Psoas muscle (tissue), 8 donors: ENCODE measurements around the gene DEFB125. TPM values are rescaled to one million over a fixed set of nuclear protein-coding genes. Genes with fewer than 3 reads are reported as not detected.

Source experiments
- ATAC-seq, 4 donors: fragments of 200-7000 bp; cut with Tn5 transposase; one replicate each; pipeline ENCODE4 v1.9.1; 2020; ENCODE audit warnings: moderate library complexity in 3 of 4, mild to moderate bottlenecking in 2 of 4
- DNase-seq, 2 donors: peaks; one replicate each; pipeline ENCODE4 v3.0.0-alpha.2; 2020
- H3K27ac ChIP-seq: fragments of 200-600 bp; one replicate; pipeline ENCODE4 v1.8.0; 2022
- H3K27me3 ChIP-seq, 3 donors: fragments of 200-600 bp in 1 of 3; one replicate each; pipeline versions ENCODE4 v1.6.1 to v1.8.0; 2013 to 2022; ENCODE audit warnings: low read length in 2 of 3, mild to moderate bottlenecking in 2 of 3, moderate library complexity in 1 of 3; ENCODE audit not compliant: insufficient read depth in 3 of 3
- H3K36me3 ChIP-seq, 2 donors: fragments of 200-600 bp in 1 of 2; one replicate each; pipeline versions ENCODE4 v1.6.1 to v1.8.0; 2013 to 2022; ENCODE audit warnings: low read depth in 1 of 2, mild to moderate bottlenecking in 1 of 2, moderate library complexity in 1 of 2; ENCODE audit not compliant: insufficient read depth in 1 of 2
- H3K4me1 ChIP-seq: fragments of 200-600 bp; one replicate; pipeline ENCODE4 v1.8.0; 2022
- H3K4me3 ChIP-seq: fragments of 200-600 bp; one replicate; pipeline ENCODE4 v1.8.0; 2022; ENCODE audit warnings: mild to moderate bottlenecking
- H3K9me3 ChIP-seq: fragments of 200-600 bp; one replicate; pipeline ENCODE4 v1.8.0; 2022
- WGBS, 3 donors: extraction: QIAGEN DNeasy Blood & Tissue Kit; methylation state at CpG; one replicate each; pipeline versions ENCODE4 v1.1.6 to v1.1.7; 2013; 5-methylcytosine and 5-hydroxymethylcytosine counted together
- intact Hi-C, 2 donors: fragments of 100-400 bp; cut with DNase I; formaldehyde crosslinking; loops; one replicate each; pipeline versions ENCODE4 v1.11.0 to v1.14.2; 2022
- long read RNA-seq, 2 donors: library from polyadenylated mRNA; unstranded; transcript quantifications; one replicate each; pipeline ENCODE4 v2.0.0, GENCODE V29; 2021
- polyA plus RNA-seq, 3 donors: library from polyadenylated mRNA; stranded (reverse); fragments of 200-250 nt; gene quantifications; one replicate each; pipeline ENCODE4 v1.2.3, GENCODE V29; 2013
- total RNA-seq, 4 donors: library from RNA; stranded (reverse); fragmentation: NEBNext Ultra II Directional in 2 of 4; extraction: Animal tissue kit (Norgen Biotek cat#: 25700) in 2 of 4; gene quantifications; one replicate each; pipeline versions ENCODE4 v1.2.1 to v1.2.4, GENCODE V29; 2021 to 2023
- TF ChIP-seq, protein P1 (sequence below): fragments of 200-600 bp; IDR thresholded peaks from one replicate; pipeline ENCODE4 v1.8.0; 2022; ENCODE audit warnings: antibody characterized with exemption
- donor health status: healthy with polysubstance abuse.
- donor health status: DM: no; HTN: no; CAD: no; lungs with moderate emphysema.
- donor health status: Bipolar disorder and iron deficiency.
- donor health status: healthy.
- donor health status: DM: yes; HTN: yes; CAD: no.
- donor health status: DM: no; HTN: no; CAD: no.
- donor health status: DM: no; HTN: no; CAD: no.
- donor health status: DM: yes; HTN: yes; CAD: no.

DEFB125 gene, protein sequence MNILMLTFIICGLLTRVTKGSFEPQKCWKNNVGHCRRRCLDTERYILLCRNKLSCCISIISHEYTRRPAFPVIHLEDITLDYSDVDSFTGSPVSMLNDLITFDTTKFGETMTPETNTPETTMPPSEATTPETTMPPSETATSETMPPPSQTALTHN
- total RNA-seq (not detected), polyA plus RNA-seq (not detected)
- long read RNA-seq, donor 1, result 0 reads
- long read RNA-seq, donor 2, result 0 reads

DNA sequence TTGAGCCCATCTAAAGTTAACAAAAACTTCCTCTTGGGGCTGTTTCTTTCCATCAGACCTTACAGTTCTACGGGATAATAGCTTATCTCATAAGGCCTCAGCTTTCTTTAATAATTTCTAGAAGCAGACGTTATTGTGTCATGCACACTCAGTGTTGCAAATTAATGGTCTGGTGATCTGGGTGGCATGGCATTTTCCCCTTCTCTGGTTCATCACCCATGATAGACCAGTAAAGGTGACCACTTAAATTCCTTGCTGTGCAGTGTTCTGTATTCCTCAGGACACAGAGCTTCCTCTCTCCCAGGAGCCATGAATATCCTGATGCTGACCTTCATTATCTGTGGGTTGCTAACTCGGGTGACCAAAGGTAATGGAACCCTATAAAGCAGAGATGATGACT is at the start of gene DEFB125:
Gene DEFB125 (plus strand): TSS at position 272 of the 400 bp plus-strand sequence. CDS start 38 bp downstream, at position 310.
- intact Hi-C loops, result no loop called here
- H3K4me1 ChIP-seq, result no peaks in the 10 kb centered on the region
- no peak within 1 kb of the TSS for H3K4me3 ChIP-seq
- H3K27ac ChIP-seq, result no peak within 1 kb of the TSS
- H3K36me3 ChIP-seq, result no peaks in the 10 kb centered on the region
- no peak for ATAC-seq
- no peaks in the 10 kb centered on the region for H3K9me3 ChIP-seq
- 56 to 63% (median 60%) methylated on average over 3 of the region's 3 CpGs for WGBS, 3 donors
- TF ChIP-seq, protein P1, sequence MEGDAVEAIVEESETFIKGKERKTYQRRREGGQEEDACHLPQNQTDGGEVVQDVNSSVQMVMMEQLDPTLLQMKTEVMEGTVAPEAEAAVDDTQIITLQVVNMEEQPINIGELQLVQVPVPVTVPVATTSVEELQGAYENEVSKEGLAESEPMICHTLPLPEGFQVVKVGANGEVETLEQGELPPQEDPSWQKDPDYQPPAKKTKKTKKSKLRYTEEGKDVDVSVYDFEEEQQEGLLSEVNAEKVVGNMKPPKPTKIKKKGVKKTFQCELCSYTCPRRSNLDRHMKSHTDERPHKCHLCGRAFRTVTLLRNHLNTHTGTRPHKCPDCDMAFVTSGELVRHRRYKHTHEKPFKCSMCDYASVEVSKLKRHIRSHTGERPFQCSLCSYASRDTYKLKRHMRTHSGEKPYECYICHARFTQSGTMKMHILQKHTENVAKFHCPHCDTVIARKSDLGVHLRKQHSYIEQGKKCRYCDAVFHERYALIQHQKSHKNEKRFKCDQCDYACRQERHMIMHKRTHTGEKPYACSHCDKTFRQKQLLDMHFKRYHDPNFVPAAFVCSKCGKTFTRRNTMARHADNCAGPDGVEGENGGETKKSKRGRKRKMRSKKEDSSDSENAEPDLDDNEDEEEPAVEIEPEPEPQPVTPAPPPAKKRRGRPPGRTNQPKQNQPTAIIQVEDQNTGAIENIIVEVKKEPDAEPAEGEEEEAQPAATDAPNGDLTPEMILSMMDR, result no peak
- no peak for DNase-seq
- H3K27me3 ChIP-seq, result peaks cover 0 to 17% (median 0%) of the 10 kb centered on the region in 3 donors

DNA sequence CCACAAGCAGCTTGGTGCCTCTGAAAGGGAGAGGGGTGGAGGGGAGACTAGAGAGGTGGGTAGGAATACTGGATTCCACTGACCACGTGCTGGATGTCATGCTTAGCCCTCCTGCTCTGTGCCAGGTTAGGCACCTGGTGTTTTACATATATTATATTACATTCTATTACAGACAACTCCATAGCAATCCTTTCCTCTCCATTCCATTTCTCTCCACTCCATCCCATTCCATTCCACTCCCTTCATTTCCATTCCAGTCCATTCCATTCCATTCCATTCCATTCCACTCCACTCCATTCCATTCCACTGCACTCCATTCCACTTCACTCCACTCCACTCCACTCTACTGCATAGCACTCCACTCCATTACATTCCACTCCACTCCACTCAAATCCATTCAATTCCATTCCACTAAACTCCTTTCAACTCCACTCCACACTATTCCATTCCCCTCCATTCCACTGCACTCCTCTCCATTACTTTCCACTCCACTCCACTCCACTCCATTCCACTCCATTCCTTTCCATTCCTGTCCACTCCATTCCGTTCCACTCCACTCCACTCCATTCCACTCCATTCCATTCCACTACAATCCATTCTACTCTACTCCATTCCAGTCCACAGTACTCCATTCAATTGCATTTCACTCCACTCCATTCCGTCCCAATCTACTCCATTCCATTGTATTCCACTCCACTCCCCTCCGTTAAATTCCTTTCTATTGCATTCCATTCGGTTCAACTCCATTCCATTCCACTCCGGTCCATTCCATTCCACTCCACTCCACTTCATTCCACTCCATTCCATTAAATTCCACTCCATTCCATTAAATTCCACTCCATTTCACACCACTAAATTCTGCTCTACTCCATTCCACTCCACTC is 27.2 kb upstream of the DEFB125 start:
- Histone ChIP-seq H3K4me3 (no peak overlapping the region), H3K36me3 (no peaks in the 10 kb centered on the region), H3K9me3 (no peaks in the 10 kb centered on the region), H3K27ac (no peak overlapping the region), H3K4me1 (no peaks in the 10 kb centered on the region), H3K27me3 (no peaks in the 10 kb centered on the region)
- ATAC-seq (no peak), DNase-seq (no peak)
- intact Hi-C loops, result no loop called here
- 55 to 57% (median 55%) methylated on average over 6 of the region's 6 CpGs for WGBS, 3 donors
- TF ChIP-seq, protein P1, result no peak

DNA sequence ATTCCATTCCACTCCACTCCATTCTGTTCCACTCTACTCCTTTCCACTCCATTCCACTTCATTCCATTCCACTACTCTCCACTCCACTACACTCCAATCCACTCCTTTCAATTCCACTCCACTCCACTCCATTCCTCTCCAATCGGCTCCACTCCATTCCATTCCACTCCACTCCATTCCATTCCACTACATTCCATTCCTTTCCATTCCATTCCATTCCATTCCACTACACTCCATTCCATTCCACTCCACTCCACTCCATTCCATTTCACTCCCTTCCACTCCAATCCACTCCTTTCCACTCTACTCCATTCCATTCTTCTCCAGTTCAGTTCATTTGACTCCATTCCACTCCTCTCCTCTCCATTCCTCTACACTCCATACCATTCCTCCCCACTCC is 26.2 kb upstream of the DEFB125 start:
- Histone ChIP-seq H3K27me3 (no peaks in the 10 kb centered on the region), H3K36me3 (no peaks in the 10 kb centered on the region), H3K4me1 (no peaks in the 10 kb centered on the region), H3K9me3 (no peaks in the 10 kb centered on the region), H3K27ac (no peak overlapping the region), H3K4me3 (no peak overlapping the region)
- DNase-seq, result no peak
- WGBS, 3 donors, result 93% methylated on average over 1 of the region's 1 CpG
- TF ChIP-seq, protein P1, result no peak
- intact Hi-C loops, result no loop called here
- no peak for ATAC-seq

DNA sequence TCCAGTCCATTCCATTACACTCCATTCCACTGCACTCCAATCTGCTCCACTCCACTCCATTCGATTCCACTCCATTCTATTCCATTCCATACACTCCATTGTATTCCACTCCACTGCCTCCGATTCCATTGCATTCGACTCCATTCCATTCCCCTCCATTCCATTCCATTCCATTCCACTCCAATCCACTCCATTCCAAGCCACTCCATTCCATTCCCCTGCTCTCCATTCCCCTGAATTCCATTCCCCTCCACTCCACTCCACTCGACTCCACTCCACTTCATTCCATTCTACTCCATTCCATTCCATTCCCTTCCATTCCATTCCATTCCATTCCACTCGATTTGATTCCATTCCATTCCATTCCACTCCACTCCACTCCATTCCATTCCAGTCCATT is 25.7 kb upstream of the DEFB125 start:
- DNase-seq, result no peak
- TF ChIP-seq, protein P1, result no peak
- 74 to 78% (median 74%) methylated on average over 5 of the region's 5 CpGs for WGBS, 3 donors
- ATAC-seq, result no peak
- intact Hi-C loops, result no loop called here
- Histone ChIP-seq H3K36me3 (no peaks in the 10 kb centered on the region), H3K4me1 (no peaks in the 10 kb centered on the region), H3K27ac (no peak overlapping the region), H3K4me3 (no peak overlapping the region), H3K9me3 (no peaks in the 10 kb centered on the region), H3K27me3 (peaks cover 0 to 2% (median 0%) of the 10 kb centered on the region in 3 donors)
